NCI-H82 treated with DMSO at 0.1 percent for 48 hours (cell line): ENCODE results near the gene B3GAT1.

Source experiments
- DNase-seq: peaks from one replicate; lab custom pipeline; 2025; ENCODE audit not compliant: unreplicated experiment; lab: John Stamatoyannopoulos, UW

B3GAT1 gene

DNA sequence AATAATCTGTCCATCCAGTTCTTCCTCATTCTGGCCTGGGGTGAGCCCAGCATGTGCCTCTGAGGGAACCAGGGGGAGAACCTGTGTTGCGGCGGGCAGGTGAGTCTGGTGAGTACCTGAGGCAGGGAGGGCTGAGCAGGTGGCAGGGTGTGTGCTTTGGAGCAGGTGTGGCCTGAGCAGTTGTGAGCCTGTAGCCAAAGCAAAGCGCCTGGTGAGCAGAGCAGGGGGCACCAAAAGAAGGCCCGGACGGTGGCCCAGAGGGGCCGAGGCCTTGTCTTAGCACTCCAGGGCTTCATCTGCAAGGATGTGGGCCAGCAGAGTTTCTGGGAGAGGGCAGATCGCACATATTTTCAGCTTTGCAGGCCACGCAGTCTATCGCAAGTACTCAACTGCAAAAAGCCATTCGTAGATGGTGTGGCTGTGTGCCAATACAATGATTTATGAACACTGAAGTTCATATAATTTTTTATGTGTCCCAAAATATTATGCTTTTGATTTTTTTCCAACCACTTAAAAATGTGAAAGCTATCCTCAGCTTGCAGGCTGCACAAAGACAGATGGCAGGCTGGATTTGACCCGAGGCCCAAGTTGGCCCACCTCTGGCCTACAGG lies 71.6 kb downstream of the B3GAT1 start:
- no peak for DNase-seq

DNA sequence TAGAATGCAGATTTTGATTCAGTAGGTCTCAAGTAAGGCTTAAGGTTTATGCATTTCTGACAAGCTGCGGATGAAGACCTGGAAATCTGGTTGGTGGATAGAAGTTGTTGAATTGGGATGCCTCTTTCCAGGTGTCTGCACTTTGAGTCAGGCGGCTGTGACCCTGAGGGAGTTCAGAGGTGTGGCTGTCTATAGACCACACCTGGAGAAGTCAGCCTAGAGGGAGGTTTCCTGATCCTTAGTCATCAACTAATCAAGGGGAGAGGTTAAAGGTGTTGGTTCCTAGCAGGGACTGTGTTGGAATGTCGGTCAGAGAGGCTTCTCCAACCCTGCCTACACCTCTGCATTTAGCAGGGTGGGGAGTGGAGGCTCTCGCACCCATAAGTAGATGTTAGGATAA lies 72.3 kb downstream of the B3GAT1 start:
- no peak for DNase-seq

DNA sequence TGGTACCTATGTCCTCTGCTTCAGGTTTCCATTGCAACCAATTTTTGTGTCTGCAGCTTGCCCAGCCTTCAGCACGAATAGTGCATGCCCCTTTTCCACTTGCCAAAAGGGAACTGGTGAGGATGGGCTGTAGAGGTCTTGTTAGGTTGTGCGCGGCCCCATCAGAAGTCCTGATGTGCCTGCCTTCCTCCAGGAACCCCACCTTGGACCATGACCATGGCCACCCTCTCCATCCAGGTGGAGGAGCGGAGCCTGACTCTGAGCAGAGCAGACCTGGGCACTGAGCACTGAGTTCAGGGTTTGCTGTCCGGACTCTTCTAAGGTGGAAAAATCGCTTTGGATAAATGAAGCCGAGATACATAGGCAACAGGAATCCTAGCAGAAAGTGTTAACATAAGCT lies 73.4 kb downstream of the B3GAT1 start:
- no peak for DNase-seq

GRCh38 chr11:134338068-134338467 lies 74.0 kb downstream of the B3GAT1 start:
- no peak for DNase-seq

- no peak for DNase-seq
These were observed 75.0 kb downstream of the B3GAT1 start for GRCh38 chr11:134337051-134337450.

DNA sequence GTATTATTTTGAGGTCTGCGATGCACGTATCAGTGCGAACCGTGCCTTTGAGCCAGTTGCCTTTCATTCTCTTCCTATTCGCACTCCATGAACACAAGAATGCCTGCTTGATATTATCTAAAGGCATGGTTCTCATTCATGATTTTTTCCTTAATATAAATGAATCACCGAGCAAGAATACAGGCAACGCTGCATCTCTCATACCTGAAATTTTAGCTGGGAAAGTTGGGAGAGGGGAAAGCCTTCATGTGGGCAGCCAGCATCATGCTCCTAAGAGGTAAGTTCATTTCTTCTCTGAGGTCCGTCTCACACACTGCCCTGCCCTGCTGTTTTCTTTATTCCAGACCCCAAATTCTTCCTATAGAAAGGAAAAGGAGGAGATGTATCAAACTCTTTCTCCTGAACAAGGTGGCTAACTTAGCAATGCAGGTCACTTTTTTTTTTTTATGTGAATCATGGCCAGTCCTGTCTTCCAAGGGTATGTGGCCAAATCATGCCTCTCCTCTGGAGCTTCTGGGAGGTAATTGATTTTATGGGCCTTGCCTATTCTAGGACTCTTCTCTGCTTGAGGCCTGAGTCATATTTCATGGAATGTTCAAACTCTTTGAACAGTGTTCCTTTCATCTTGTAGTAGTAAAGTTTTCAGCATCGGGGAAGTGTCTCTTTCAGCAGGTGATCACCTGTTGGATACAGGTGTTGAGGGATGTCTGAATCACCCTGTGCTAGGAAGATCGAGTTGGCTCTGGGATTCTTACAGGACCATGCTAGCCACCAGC lies 77.1 kb downstream of the B3GAT1 start:
- no peak for DNase-seq

- DNase-seq: no peak
These were observed 78.1 kb downstream of the B3GAT1 start for GRCh38 chr11:134333946-134334345.

GRCh38 chr11:134333312-134333711 lies 78.7 kb downstream of the B3GAT1 start:
- DNase-seq: no peak

- no peak for DNase-seq
These were observed 79.3 kb downstream of the B3GAT1 start for GRCh38 chr11:134332782-134333181.

DNA sequence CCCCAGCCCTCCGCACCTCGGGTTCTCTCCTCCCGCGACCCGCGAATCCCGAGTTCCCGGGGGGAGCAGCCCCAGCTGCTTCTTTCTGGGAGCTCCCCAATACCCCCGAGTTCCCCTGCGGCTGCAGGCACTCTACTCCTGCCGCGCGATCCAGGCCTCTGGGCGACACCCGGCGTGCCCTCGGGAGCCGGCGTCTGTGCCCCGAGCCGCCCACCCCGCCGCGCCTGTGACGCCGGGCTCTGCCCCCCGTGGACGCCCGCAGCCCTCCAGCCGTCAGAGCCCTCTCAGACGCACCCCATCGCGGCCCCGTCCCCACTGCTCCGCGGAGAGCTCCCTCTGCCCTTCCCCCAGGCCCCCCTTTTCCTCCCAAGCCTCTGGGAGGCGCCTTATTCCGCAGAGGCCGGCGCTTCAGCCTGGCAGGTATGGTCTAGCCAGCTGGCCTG lies 79.8 kb downstream of the B3GAT1 start:
- DNase-seq: no peak

DNA sequence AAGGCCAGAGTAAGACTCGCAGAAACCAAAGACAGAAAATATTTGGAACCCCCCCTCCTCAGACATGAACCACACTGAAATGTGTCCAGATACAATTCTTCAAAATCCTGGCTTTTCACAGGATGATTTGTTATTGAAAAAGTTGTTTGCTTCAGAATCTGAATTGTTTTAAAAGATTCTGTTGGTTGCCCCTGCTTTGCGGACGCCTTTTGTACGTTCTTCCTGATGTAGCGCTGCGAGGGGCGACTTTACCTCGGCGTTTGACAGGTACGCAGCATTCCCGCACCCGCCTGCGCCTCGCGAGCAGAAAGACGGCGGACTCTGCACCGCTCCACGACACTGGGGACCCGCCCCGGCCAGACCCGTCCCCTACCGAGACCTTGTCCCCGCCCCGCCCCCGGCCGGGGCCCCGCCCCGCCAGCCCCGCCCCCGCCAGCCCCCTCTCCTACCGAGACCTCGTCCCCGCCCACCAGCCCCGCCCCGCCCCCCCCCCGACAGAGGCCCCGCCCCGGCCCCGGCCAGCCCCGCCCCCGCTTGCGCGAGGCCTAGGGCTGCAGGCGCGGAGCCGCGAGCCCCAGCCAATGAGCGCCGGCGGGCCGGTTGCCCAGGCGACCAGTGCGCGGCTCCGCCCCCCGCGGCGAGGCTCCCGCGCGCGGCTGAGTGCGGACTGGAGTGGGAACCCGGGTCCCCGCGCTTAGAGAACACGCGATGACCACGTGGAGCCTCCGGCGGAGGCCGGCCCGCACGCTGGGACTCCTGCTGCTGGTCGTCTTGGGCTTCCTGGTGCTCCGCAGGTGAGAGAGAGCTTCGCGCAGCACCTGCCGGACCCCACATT lies 80.5 kb downstream of the B3GAT1 start, which contains the start of gene GLB1L2:
GLB1L2 (plus strand) TSS at position 635 of the 835 bp plus-strand sequence; CDS start at position 709, 74 bp downstream.
- DNase-seq: peak; percentile 19

DNA sequence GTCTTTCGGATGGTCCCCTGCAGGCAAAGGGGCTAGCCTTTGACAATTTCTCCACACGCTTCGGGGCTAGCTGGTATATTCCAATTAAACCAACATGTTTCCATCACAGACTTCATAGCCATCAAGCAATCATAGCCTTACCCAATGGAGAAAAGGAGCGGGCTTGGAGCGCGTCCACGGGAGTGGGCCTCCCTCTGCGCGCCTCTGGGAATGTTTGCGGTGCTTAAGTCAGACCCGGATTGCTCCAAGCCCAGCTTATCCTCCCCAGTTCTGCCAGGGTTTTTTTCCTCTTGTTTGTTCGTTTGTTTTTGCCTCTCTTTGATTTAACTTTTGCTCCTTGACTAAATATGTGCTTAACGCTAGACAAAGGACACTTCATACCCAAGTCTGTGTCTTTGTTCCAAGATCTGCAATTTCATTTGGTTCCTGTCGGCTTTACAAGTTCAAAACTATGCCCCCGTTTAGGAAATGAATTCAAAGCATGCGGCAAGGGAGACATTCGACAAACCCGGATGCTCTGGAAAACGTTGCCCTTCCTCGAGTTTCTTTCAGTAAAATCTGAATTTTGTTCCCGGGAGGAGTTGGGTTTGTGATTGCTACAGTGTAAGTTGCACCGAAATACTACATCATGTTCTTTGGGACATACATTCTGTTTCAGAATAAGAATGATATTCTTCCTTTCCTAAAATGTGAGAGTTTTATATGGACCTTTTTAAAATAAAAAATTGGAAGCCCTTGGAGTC lies 81.3 kb downstream of the B3GAT1 start:
- DNase-seq: no peak
